Suppressor macrophage treated with lipopolysaccharide for 1 hour (primary cell): ENCODE results near the gene MS4A10.
A peak's percentile ranks its signal among the peaks of the same experiment; 100 is the strongest.

Source experiments
- DNase-seq, 3 donors: peaks; one replicate each; pipeline ENCODE4 v3.0.0-alpha.2; 2020 to 2022

Gene MS4A10

GRCh38 chr11:60830478-60831142 is 45.5 kb downstream of the MS4A10 start:
- DNase-seq: no peak

GRCh38 chr11:60831143-60831500 is 46.0 kb downstream of the MS4A10 start:
- DNase-seq: peak; percentile 89 to 90 (median 89)

GRCh38 chr11:60831501-60832079 is 46.5 kb downstream of the MS4A10 start:
- DNase-seq: no peak

GRCh38 chr11:60834742-60835533 is 49.8 kb downstream of the MS4A10 start:
- DNase-seq: peak in 2 of 3 donors; percentile 63 to 80

GRCh38 chr11:60835534-60835846 is 50.4 kb downstream of the MS4A10 start:
- peak in 1 of 3 donors; percentile 85 for DNase-seq

- DNase-seq: no peak
These were observed 51.9 kb downstream of the MS4A10 start for GRCh38 chr11:60836866-60837515.

GRCh38 chr11:60838132-60838531 is 53.0 kb downstream of the MS4A10 start:
- DNase-seq: no peak

GRCh38 chr11:60840470-60841430 is 55.6 kb downstream of the MS4A10 start:
- DNase-seq: no peak

GRCh38 chr11:60841797-60842667 is 56.9 kb downstream of the MS4A10 start, which contains the start of gene CCDC86:
TSS of gene CCDC86 (plus strand) at chr11:60842113. CDS start at chr11:60842125, 12 bp downstream.
- peak; percentile 96 to 98 (median 97) for DNase-seq

GRCh38 chr11:60842668-60843600 is 57.8 kb downstream of the MS4A10 start:
- DNase-seq: peak; percentile 33 to 53 (median 36)

- no peak for DNase-seq
These were observed 59.1 kb downstream of the MS4A10 start for GRCh38 chr11:60844045-60844869.

GRCh38 chr11:60844870-60845221 is 59.7 kb downstream of the MS4A10 start:
- DNase-seq: no peak

- no peak for DNase-seq
These were observed 60.2 kb downstream of the MS4A10 start for GRCh38 chr11:60845338-60845737.

- no peak for DNase-seq
These were observed 62.1 kb downstream of the MS4A10 start for GRCh38 chr11:60847281-60847680.

- DNase-seq: no peak
These were observed 62.8 kb downstream of the MS4A10 start for GRCh38 chr11:60847896-60848295.

- no peak for DNase-seq
These were observed 63.6 kb downstream of the MS4A10 start for GRCh38 chr11:60848714-60849151.

- DNase-seq: no peak
These were observed 64.7 kb downstream of the MS4A10 start for GRCh38 chr11:60849641-60850520.
